Stomach (tissue), 9 donors: Measurements from ENCODE around the gene COPZ2. TPM values are rescaled to one million over a fixed set of nuclear protein-coding genes. Genes with fewer than 3 reads are reported as not detected.
A peak's percentile ranks its signal among the peaks of the same experiment; 100 is the strongest.

Source experiments
- DNase-seq, 2 donors: peaks; one replicate each; pipeline versions ENCODE4 v3.0.0 to v3.0.0-alpha.2; 2013 to 2019
- H3K27ac ChIP-seq, 5 donors: fragments of 200-600 bp in 4 of 5; sonication (generic) in 4 of 5; one replicate each; pipeline ENCODE4 v1.5.1; 2013 to 2019; ENCODE audit warnings: mild to moderate bottlenecking in 1 of 5, moderate library complexity in 1 of 5
- H3K27me3 ChIP-seq, 3 donors: fragments of 200-600 bp; sonication (generic); one replicate each; pipeline ENCODE4 v1.5.1; 2017 to 2019; ENCODE audit warnings: mixed run types in 1 of 3
- H3K36me3 ChIP-seq, 4 donors: fragments of 200-600 bp; sonication (generic); 1 replicate in 3 of 4; 2 replicates in 1 of 4; pipeline ENCODE4 v1.5.1; 2016 to 2019
- H3K4me1 ChIP-seq, 4 donors: fragments of 200-600 bp; sonication (generic); one replicate each; pipeline ENCODE4 v1.5.1; 2016 to 2019
- H3K4me3 ChIP-seq, 4 donors: fragments of 200-600 bp; sonication (generic) in 3 of 4; one replicate each; pipeline ENCODE4 v1.5.1; 2016 to 2019; ENCODE audit warnings: mild to moderate bottlenecking in 1 of 4
- H3K9me3 ChIP-seq, 4 donors: fragments of 200-600 bp; sonication (generic); one replicate each; pipeline ENCODE4 v1.5.1; 2016 to 2019
- EP300 ChIP-seq: sonication (generic); formaldehyde crosslinking; IDR thresholded peaks from one replicate; pipeline ENCODE4 v1.6.1; 2017; ENCODE audit warnings: antibody characterized with exemption
- POLR2A ChIP-seq, 4 donors: fragments of 450-650 bp; IDR thresholded peaks; one replicate each; pipeline ENCODE4 v1.6.1; 2016; ENCODE audit warnings: antibody characterized with exemption in 4 of 4, control low read depth in 2 of 4, mild to moderate bottlenecking in 1 of 4, moderate library complexity in 1 of 4
- POLR2AphosphoS5 ChIP-seq, 3 donors: sonication (generic); formaldehyde crosslinking; IDR thresholded peaks; one replicate each; pipeline ENCODE4 v1.6.1; 2016; ENCODE audit warnings: antibody characterized with exemption in 3 of 3
- WGBS, 5 donors: extraction: QIAGEN DNeasy Blood & Tissue Kit in 3 of 5; methylation state at CpG; one replicate each; pipeline versions ENCODE4 v1.1.5 to v1.1.7; 2013 to 2018; 5-methylcytosine and 5-hydroxymethylcytosine counted together
- intact Hi-C: fragments of 100-400 bp; cut with DNase I; formaldehyde crosslinking; loops from one replicate; pipeline ENCODE4 v1.15.1; 2023; ENCODE audit warnings: low total_unique reads
- polyA plus RNA-seq, 3 donors: library from polyadenylated mRNA; stranded (reverse); fragments of 200-250 nt; gene quantifications; one replicate each; pipeline ENCODE4 v1.2.3, GENCODE V29; 2013
- total RNA-seq, 5 donors: library from RNA; depleted of rRNA; stranded (reverse); fragments of >200 nt; gene quantifications; one replicate each; pipeline versions ENCODE4 v1.1.0 to v1.2.3, GENCODE V29; 2014 to 2016
- TF ChIP-seq, protein P1 (sequence below), 7 experiments: fragments of 450-650 bp in 4 of 7; fragments of 200-600 bp in 3 of 7; sonication (generic) in 3 of 7; IDR thresholded peaks; one replicate each; pipeline ENCODE4 v1.5.1; 2016 to 2019; ENCODE audit warnings: antibody characterized with exemption in 7 of 7, control low read depth in 2 of 7, mild to moderate bottlenecking in 1 of 7
- donor health status: healthy with polysubstance abuse.
- donor health status: Bipolar disorder and iron deficiency.
- donor health status: healthy.

COPZ2 gene
- total and polyA plus RNA-seq, 8 donors = 6.8 to 187 (median 17.0) TPM

DNA sequence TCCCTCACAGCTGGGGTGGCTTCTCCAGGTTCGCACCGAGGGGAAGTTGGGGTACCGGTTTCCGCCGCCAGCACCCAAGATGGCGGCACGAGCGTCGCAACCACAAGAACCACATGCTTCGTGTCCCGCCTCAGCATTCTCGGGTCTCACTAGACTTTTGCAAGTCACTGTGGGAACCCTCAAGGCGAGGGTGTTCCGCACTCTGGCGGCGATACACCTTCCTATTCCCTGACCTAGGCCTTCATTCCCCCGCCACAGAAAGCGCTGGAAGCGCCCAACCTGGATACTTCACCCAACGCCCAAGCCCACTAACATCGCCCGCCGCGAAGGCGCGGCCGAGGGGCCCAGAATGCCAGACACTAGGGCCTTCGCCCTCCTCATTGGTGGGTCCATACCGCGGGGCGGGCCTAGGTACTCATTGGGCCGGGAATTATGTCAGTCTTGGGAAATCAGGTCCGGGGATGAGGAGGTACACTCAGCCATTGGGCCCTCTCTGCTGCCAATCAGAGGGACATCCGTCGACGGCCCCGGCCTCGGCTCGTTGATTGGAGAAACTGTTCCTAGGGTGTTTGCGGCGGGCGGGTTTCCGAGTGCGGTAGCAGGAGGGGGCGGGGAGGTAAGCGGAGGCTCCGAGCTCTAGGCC, 10.3 kb upstream of the COPZ2 start, which contains the start of gene NFE2L1:
TSS of gene NFE2L1 (plus strand) at position 619 of the 643 bp plus-strand sequence. CDS start 2,760 bp downstream, outside the sequence.
- H3K4me3 ChIP-seq = peak within 1 kb of the TSS; percentile 71 to 80 (median 75)
- DNase-seq = peak; percentile 99 to 100
- H3K27me3 ChIP-seq = no peaks in the 10 kb centered on the region
- intact Hi-C loops = no loop called here
- H3K4me1 ChIP-seq = peaks cover 49 to 59% (median 55%) of the 10 kb centered on the region in 4 donors
- peaks cover 10 to 22% (median 14%) of the 10 kb centered on the region in 4 donors for H3K36me3 ChIP-seq
- TF ChIP-seq POLR2A (IDR thresholded peaks at IDR 0.05) = peak in 1 of 4 donors; percentile 54
- TF ChIP-seq EP300 = no peak
- peak; percentile 16 to 86 (median 79) for TF ChIP-seq POLR2AphosphoS5 (IDR thresholded peaks at IDR 0.05)
- TF ChIP-seq, protein P1, sequence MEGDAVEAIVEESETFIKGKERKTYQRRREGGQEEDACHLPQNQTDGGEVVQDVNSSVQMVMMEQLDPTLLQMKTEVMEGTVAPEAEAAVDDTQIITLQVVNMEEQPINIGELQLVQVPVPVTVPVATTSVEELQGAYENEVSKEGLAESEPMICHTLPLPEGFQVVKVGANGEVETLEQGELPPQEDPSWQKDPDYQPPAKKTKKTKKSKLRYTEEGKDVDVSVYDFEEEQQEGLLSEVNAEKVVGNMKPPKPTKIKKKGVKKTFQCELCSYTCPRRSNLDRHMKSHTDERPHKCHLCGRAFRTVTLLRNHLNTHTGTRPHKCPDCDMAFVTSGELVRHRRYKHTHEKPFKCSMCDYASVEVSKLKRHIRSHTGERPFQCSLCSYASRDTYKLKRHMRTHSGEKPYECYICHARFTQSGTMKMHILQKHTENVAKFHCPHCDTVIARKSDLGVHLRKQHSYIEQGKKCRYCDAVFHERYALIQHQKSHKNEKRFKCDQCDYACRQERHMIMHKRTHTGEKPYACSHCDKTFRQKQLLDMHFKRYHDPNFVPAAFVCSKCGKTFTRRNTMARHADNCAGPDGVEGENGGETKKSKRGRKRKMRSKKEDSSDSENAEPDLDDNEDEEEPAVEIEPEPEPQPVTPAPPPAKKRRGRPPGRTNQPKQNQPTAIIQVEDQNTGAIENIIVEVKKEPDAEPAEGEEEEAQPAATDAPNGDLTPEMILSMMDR (IDR thresholded peaks at IDR 0.05) = peak in 1 of 7 experiments; percentile 17
- no peaks in the 10 kb centered on the region for H3K9me3 ChIP-seq
- peak within 1 kb of the TSS; percentile 94 to 99 (median 97) for H3K27ac ChIP-seq
- 0 to 1% (median 0%) methylated on average over 34 to 47 of the region's 47 CpGs for WGBS, 5 donors

DNA sequence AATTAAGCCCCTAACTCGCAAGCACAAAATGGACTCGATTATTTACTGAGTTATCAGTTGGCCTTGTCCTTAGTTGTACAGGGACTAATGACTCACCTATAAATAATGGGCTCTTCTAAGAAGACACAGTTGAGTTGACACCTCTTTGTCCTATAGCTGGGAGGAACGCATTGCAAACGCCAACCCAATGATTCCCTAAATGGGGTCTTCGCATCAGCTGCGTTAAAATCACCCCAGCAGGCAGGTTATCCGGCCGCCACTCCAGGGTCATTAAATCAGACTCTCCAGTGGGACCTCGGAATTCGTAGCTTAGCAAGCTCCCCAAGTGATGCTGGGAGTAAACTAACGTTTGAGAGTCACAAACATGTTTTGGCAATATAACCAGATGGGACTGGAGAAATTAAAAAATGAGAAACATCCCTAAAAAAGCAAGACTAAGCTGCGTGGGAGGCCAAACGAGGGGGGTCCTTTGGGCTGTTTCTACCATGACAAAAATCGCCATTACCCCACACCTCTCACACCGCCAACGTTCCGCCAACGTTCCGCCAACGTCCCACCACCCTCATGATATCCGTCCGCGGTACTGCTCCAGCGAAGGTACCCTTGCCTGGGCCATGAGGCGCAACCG, 9.6 kb upstream of the COPZ2 start:
- intact Hi-C loops = no loop called here
- Histone ChIP-seq H3K9me3 (no peaks in the 10 kb centered on the region), H3K27me3 (no peaks in the 10 kb centered on the region), H3K27ac (peak overlapping the region; percentile 94 to 99 (median 97)), H3K4me3 (peak overlapping the region; percentile 71 to 80 (median 75)), H3K36me3 (peaks cover 10 to 16% (median 11%) of the 10 kb centered on the region in 4 donors), H3K4me1 (peaks cover 42 to 53% (median 49%) of the 10 kb centered on the region in 4 donors)
- WGBS, 5 donors = 4 to 7% (median 4%) methylated on average over 24 to 26 of the region's 26 CpGs
- TF ChIP-seq POLR2A (IDR thresholded peaks at IDR 0.05) (no peak), EP300 (no peak), POLR2AphosphoS5 (IDR thresholded peaks at IDR 0.05) (no peak)
- TF ChIP-seq, protein P1 (IDR thresholded peaks at IDR 0.05) = no peak
- no peak for DNase-seq

DNA sequence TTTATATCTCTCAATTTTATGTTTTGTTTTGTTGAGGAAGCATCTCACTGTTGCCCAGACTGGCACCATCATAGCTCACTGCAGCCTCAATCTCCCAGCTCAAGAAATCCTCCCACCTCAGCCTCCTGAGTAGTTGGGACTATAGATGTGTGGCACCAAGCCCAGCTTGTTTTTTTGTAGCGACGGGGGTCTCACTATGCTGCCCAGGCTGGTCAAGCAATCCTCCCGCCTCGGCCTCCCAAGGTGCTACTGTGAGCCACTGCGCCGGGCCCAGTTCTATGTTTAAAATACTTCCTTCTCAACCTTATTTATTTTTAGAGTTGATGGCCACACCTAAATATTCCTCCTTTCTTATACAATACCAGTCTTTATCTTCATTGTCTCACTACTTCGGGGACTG, 8.7 kb upstream of the COPZ2 start:
- WGBS, 5 donors = 76 to 90% (median 82%) methylated on average over 7 of the region's 7 CpGs
- H3K27ac ChIP-seq = no peak overlapping the region

More for the DNA sequence above, 8.7 kb upstream of the COPZ2 start:
- Histone ChIP-seq H3K4me1 (peaks cover 33 to 43% (median 39%) of the 10 kb centered on the region in 4 donors), H3K27me3 (no peaks in the 10 kb centered on the region), H3K4me3 (peak overlapping the region in 1 of 4 donors; percentile 80), H3K9me3 (no peaks in the 10 kb centered on the region), H3K36me3 (peaks cover 6 to 8% (median 7%) of the 10 kb centered on the region in 4 donors)
- no peak for DNase-seq
- intact Hi-C loops = no loop called here
- TF ChIP-seq, protein P1 (IDR thresholded peaks at IDR 0.05) = no peak
- no peak for TF ChIP-seq POLR2A (IDR thresholded peaks at IDR 0.05)
- no peak for TF ChIP-seq EP300
- no peak for TF ChIP-seq POLR2AphosphoS5 (IDR thresholded peaks at IDR 0.05)
